ENCODE results near the gene EZH1. TPM values are rescaled to one million over a fixed set of nuclear protein-coding genes. Genes with fewer than 3 reads are reported as not detected.

Gene EZH1
- total RNA-seq, 5 donors from 2014 or later (not counting 1 experiment from before 2014, with no cell fraction given) = 87.1 to 161 (median 146) TPM

DNA sequence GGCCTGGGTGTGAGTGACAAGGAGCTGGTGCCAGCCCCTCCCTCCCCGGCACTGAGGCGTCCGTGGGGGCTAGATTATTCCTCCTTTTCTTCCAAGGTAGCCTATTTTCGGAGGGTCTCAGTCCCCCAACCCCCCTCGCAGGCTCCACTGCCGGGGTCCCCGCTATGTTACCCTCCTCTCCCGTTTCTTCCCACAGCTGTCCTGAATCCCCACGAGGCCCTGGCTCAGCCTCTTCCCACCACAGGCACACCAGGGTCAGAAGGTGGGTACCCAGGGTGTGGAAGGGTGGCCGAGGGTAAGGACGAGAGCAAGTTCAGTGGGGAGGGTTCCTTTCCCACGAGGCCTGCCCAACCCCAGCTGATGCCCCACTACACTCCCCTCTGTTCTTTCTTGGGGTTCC, 16.8 kb upstream of the EZH1 start:
- DNase-seq (no peak), ATAC-seq (replicated peaks in 1 of 4) (no peak)
- Mint-ChIP-seq H3K9me3 (no peaks in the 10 kb centered on the region), H3K27me3 (peaks cover 50 to 65% of the 10 kb centered on the region in 2 donors), H3K36me3 (no peaks in the 10 kb centered on the region), H3K27ac (no peak overlapping the region), H3K4me1 (peaks cover 0 to 14% (median 9%) of the 10 kb centered on the region in 3 donors), H3K4me3 (peak overlapping the region in 2 of 3 donors; percentile 5 to 61)
- CTCF ChIA-PET = interaction anchor here (0.6 to 1.2 kb wide), 3 partner anchors 12 to 68 kb away, joined by 4 to 6 read pairs (median 4); partner anchors contain the start of genes BECN1 (in 1 of the 2) and VPS25 (in 1 of the 2)
- Histone ChIP-seq H3K36me3 (ENCODE audit: control insufficient read depth in 2 of 2, extremely low read depth in 1 of 2, insufficient read depth in 1 of 2, low read length in 1 of 2) (no peaks in the 10 kb centered on the region), H3K4me1 (ENCODE audit: control insufficient read depth in 1 of 2, extremely low read depth in 1 of 2, insufficient read depth in 2 of 2, low read length in 2 of 2) (peaks cover 0 to 14% of the 10 kb centered on the region in 2 experiments), H3K4me3 (ENCODE audit: control insufficient read depth in 1 of 2, extremely low read depth in 1 of 2, low read length in 1 of 2) (peak overlapping the region; percentile 6 to 25), H3K27me3 (replicated peaks in 1 of 2; ENCODE audit: control insufficient read depth in 2 of 2, extremely low read depth in 1 of 2, insufficient read depth in 2 of 2, low read length in 1 of 2) (peaks cover 7 to 68% of the 10 kb centered on the region in 2 experiments), H3K27ac (ENCODE audit: low read length) (no peak overlapping the region), H3K9me3 (no peaks in the 10 kb centered on the region)
- 69% methylated on average over 6 of the region's 12 CpGs for WGBS (ENCODE audit: insufficient coverage)
- POLR2A ChIA-PET = interaction anchor here in 1 of 2 donors (0.6 kb wide), 2 partner anchors 18 to 157 kb away, joined by 4 to 15 read pairs; no protein-coding TSS in a partner anchor

DNA sequence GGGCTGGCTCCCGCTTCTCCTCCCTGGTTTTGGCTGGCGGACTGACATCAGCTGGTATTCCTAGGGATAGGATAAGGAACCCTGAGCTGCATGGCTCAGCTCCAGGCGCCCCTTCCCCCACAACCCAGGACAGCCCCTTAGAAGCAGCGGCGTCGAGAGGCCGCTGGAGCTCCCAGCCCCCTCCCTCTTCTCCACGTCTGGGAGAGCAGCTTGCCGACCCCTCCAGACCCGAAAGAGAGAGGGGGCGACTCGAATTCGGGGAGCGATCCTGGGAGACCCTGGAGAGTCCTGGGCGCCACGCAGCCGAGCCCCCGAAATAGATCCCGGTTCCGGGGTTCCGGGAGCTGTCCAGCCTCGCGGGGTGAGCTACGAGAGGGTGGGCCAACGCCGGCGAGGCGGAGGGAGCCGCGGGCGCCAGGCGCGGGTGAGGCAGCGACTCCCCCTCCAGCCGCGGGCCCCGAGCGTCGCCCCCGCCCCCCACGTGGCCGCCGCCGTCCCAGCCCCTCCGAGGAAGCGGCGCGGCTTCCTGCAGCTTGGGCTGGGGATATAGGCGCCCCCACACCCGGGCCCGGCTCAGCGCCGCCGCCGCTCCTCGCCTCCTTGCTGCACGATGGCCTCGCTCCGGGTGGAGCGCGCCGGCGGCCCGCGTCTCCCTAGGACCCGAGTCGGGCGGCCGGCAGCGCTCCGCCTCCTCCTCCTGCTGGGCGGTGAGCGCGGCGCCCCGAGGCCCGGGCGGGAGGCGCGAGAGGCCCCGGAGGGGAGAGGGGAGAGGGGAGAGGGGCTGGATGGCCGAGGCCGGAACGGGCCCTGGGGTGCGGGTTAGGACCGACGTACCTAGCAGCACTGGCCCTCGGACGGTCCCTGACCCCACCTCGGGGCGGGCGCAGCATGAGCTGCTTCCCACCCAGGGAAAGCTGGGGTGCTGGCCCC, 16.1 kb upstream of the EZH1 start, which contains the start of gene RAMP2:
Gene RAMP2, plus strand, starts transcription at position 576 of the 930 bp plus-strand sequence. Its CDS starts 35 bp downstream, at position 611.
- H3K27ac ChIP-seq (ENCODE audit: low read length) = no peak within 1 kb of the TSS
- ChIA-PET POLR2A (no interaction called here), CTCF (interaction anchor here (0.5 to 1.2 kb wide), 4 partner anchors 63 to 389 kb away, joined by 4 to 6 read pairs (median 4); partner anchors contain the start of gene BECN1 (in 1 of the 2))
- peak; percentile 53 to 67 (median 61) for ATAC-seq (replicated peaks in 1 of 4)
- H3K4me3 ChIP-seq (ENCODE audit: control insufficient read depth in 1 of 2, extremely low read depth in 1 of 2, low read length in 1 of 2) = peak within 1 kb of the TSS; percentile 6 to 25
- WGBS (ENCODE audit: insufficient coverage) = 5% methylated on average over 77 of the region's 92 CpGs
- DNase-seq = peak in 3 of 35 experiments; percentile 9 to 29 (median 20)
- Mint-ChIP-seq H3K4me1 (peaks cover 0 to 14% (median 9%) of the 10 kb centered on the region in 3 donors), H3K9me3 (no peaks in the 10 kb centered on the region), H3K27ac (no peak within 1 kb of the TSS), H3K4me3 (peak within 1 kb of the TSS; percentile 17 to 61 (median 51)), H3K36me3 (no peaks in the 10 kb centered on the region), H3K27me3 (peaks cover 55 to 71% of the 10 kb centered on the region in 2 donors)
- H3K36me3 ChIP-seq (ENCODE audit: control insufficient read depth in 2 of 2, extremely low read depth in 1 of 2, insufficient read depth in 1 of 2, low read length in 1 of 2) = no peaks in the 10 kb centered on the region
- H3K27me3 ChIP-seq (replicated peaks in 1 of 2; ENCODE audit: control insufficient read depth in 2 of 2, extremely low read depth in 1 of 2, insufficient read depth in 2 of 2, low read length in 1 of 2) = peaks cover 7 to 65% of the 10 kb centered on the region in 2 experiments
- H3K9me3 ChIP-seq = no peaks in the 10 kb centered on the region
- H3K4me1 ChIP-seq (ENCODE audit: control insufficient read depth in 1 of 2, extremely low read depth in 1 of 2, insufficient read depth in 2 of 2, low read length in 2 of 2) = peaks cover 0 to 14% of the 10 kb centered on the region in 2 experiments

DNA sequence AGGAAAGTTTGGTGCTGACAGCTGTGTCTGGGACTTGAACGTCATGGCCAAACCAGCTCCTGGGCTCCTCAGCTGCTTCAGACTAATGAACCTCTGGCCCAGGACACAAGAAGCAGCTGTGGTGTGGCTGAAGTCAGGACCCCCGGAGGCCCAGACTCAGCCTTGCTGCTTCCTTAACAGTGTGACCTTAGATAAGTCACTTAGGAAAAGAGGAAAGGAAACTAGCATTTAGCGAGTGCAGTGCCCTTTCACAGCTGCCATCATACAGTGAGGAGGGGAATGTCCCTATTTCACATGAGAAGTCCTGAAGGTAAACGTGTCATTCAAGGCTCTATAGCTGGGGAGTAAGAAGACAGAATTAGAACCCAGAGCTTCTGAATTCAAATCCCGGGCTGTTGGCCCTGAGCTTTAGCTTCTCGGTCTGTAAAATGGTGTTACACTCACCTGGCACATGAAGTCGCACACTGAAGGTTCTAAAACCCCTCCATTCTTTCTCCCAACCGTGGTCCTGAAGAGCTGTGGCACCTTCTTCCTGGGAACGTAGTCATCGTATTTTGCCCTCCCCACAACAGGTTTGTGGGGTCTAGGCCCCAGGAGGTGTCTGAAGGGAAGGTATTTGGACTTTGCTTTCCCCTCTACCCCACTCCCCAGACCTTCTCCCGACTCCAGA, 15.3 kb upstream of the EZH1 start:
- Mint-ChIP-seq H3K27ac (no peak overlapping the region), H3K4me3 (peak overlapping the region; percentile 17 to 61 (median 51)), H3K4me1 (peaks cover 0 to 14% (median 9%) of the 10 kb centered on the region in 3 donors), H3K27me3 (peaks cover 53 to 68% of the 10 kb centered on the region in 2 donors), H3K36me3 (no peaks in the 10 kb centered on the region), H3K9me3 (no peaks in the 10 kb centered on the region)
- CTCF ChIA-PET = interaction anchor here in 1 of 2 donors (0.5 to 0.6 kb wide), 2 partner anchors 158 to 390 kb away, joined by 4 to 6 read pairs; no protein-coding TSS in a partner anchor
- WGBS (ENCODE audit: insufficient coverage) = 65% methylated on average over 7 of the region's 11 CpGs
- H3K27ac ChIP-seq (ENCODE audit: low read length) = no peak overlapping the region
- H3K9me3 ChIP-seq = no peaks in the 10 kb centered on the region
- no peak for ATAC-seq (replicated peaks in 1 of 4)
- DNase-seq = no peak
- no peak overlapping the region for H3K4me3 ChIP-seq (ENCODE audit: control insufficient read depth in 1 of 2, extremely low read depth in 1 of 2, low read length in 1 of 2)
- no peaks in the 10 kb centered on the region for H3K36me3 ChIP-seq (ENCODE audit: control insufficient read depth in 2 of 2, extremely low read depth in 1 of 2, insufficient read depth in 1 of 2, low read length in 1 of 2)
- peaks cover 0 to 14% of the 10 kb centered on the region in 2 experiments for H3K4me1 ChIP-seq (ENCODE audit: control insufficient read depth in 1 of 2, extremely low read depth in 1 of 2, insufficient read depth in 2 of 2, low read length in 2 of 2)
- H3K27me3 ChIP-seq (replicated peaks in 1 of 2; ENCODE audit: control insufficient read depth in 2 of 2, extremely low read depth in 1 of 2, insufficient read depth in 2 of 2, low read length in 1 of 2) = peaks cover 7 to 57% of the 10 kb centered on the region in 2 experiments
- POLR2A ChIA-PET = no interaction called here

DNA sequence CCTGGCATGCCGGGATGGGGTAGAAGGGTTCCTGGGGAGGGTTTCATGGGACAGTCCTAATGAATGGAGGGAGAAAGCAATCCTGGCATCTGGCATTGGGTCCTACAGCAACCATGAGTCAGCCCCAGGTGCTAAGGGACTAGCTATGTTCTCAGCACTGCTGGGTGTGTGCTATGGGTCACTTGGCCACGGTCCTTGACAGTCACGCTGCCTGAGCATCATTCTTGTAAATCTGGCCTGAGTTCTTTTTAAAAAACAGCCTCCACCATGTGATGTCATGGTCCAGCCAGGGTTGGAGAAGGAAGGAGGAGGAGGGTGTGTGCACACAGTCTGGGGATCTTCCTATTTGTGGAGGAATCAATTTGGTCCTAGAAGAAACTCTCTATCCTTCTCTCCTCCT, 9.9 kb upstream of the EZH1 start:
- Mint-ChIP-seq H3K4me1 (no peaks in the 10 kb centered on the region), H3K9me3 (no peaks in the 10 kb centered on the region), H3K4me3 (no peak overlapping the region), H3K36me3 (no peaks in the 10 kb centered on the region), H3K27ac (no peak overlapping the region), H3K27me3 (peaks cover 27 to 45% of the 10 kb centered on the region in 2 donors)
- Histone ChIP-seq H3K4me1 (ENCODE audit: control insufficient read depth in 1 of 2, extremely low read depth in 1 of 2, insufficient read depth in 2 of 2, low read length in 2 of 2) (no peaks in the 10 kb centered on the region), H3K27me3 (replicated peaks in 1 of 2; ENCODE audit: control insufficient read depth in 2 of 2, extremely low read depth in 1 of 2, insufficient read depth in 2 of 2, low read length in 1 of 2) (peaks cover 2 to 38% of the 10 kb centered on the region in 2 experiments), H3K27ac (ENCODE audit: low read length) (no peak overlapping the region), H3K4me3 (ENCODE audit: control insufficient read depth in 1 of 2, extremely low read depth in 1 of 2, low read length in 1 of 2) (no peak overlapping the region), H3K9me3 (no peaks in the 10 kb centered on the region), H3K36me3 (ENCODE audit: control insufficient read depth in 2 of 2, extremely low read depth in 1 of 2, insufficient read depth in 1 of 2, low read length in 1 of 2) (no peaks in the 10 kb centered on the region)
- no peak for ATAC-seq (replicated peaks in 1 of 4)
- ChIA-PET POLR2A (no interaction called here), CTCF (no interaction called here)
- no peak for DNase-seq
- WGBS (ENCODE audit: insufficient coverage) = 100% methylated on average over 1 of the region's 3 CpGs

DNA sequence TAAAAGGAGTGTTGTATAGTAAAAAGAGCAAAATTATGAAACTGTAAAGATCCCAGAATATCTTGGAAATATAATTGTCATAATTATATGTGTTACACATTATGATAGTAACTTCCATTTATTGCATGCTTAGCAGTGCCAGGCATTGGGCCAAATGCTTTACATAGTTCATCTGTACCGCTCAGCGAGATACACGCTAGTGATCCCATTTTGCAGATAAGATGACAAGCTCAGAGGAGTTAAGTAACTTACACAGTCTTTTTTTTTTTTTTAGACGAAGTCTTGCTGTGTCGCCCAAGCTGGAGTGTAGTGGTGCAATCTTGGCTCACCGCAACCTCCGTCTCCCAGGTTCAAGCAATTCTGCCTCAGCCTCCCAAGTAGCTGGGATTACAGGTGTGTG, 6.8 kb upstream of the EZH1 start:
- Histone ChIP-seq H3K27ac (ENCODE audit: low read length) (no peak overlapping the region), H3K27me3 (replicated peaks in 1 of 2; ENCODE audit: control insufficient read depth in 2 of 2, extremely low read depth in 1 of 2, insufficient read depth in 2 of 2, low read length in 1 of 2) (peaks cover 0 to 39% of the 10 kb centered on the region in 2 experiments), H3K9me3 (no peaks in the 10 kb centered on the region), H3K36me3 (ENCODE audit: control insufficient read depth in 2 of 2, extremely low read depth in 1 of 2, insufficient read depth in 1 of 2, low read length in 1 of 2) (no peaks in the 10 kb centered on the region), H3K4me3 (ENCODE audit: control insufficient read depth in 1 of 2, extremely low read depth in 1 of 2, low read length in 1 of 2) (no peak overlapping the region), H3K4me1 (ENCODE audit: control insufficient read depth in 1 of 2, extremely low read depth in 1 of 2, insufficient read depth in 2 of 2, low read length in 2 of 2) (no peaks in the 10 kb centered on the region)
- Mint-ChIP-seq H3K27ac (no peak overlapping the region), H3K4me1 (no peaks in the 10 kb centered on the region), H3K4me3 (no peak overlapping the region), H3K27me3 (peaks cover 26 to 35% of the 10 kb centered on the region in 2 donors), H3K36me3 (no peaks in the 10 kb centered on the region), H3K9me3 (no peaks in the 10 kb centered on the region)
- WGBS (ENCODE audit: insufficient coverage) = 87% methylated on average over 4 of the region's 7 CpGs
- ATAC-seq (replicated peaks in 1 of 4) = no peak
- no peak for DNase-seq
- ChIA-PET POLR2A (interaction anchor here in 1 of 2 donors (0.6 kb wide), 1 partner anchor 112 kb away, joined by 4 read pairs; no protein-coding TSS in a partner anchor), CTCF (interaction anchor here in 1 of 2 donors (0.6 kb wide), 1 partner anchor 11 kb away, joined by 4 read pairs; no protein-coding TSS in a partner anchor)
